SHP77 treated with DMSO at 0.1 percent for 48 hours (cell line): ENCODE results near the gene THSD7A.
A peak's percentile ranks its signal among the peaks of the same experiment; 100 is the strongest.

Experiments used
- DNase-seq: peaks from one replicate; lab custom pipeline; 2025; lab: John Stamatoyannopoulos, UW

Gene THSD7A

GRCh38 chr7:11330717-11331116 is 501.3 kb downstream of the THSD7A start:
- no peak for DNase-seq

- DNase-seq: no peak
These were observed 501.8 kb downstream of the THSD7A start for GRCh38 chr7:11330208-11330607.

GRCh38 chr7:11329626-11330025 is 502.4 kb downstream of the THSD7A start:
- no peak for DNase-seq

- DNase-seq: no peak
These were observed 503.7 kb downstream of the THSD7A start for GRCh38 chr7:11328309-11328708.

GRCh38 chr7:11327633-11328032 is 504.4 kb downstream of the THSD7A start:
- DNase-seq: peak; percentile 38
